ENCODE data around the gene KDM2B. TPM values are rescaled to one million over a fixed set of nuclear protein-coding genes. Genes with fewer than 3 reads are reported as not detected.

The KDM2B gene
- total and polyA plus RNA-seq, 2 of the 8 experiments (the other 6 are each of a cell fraction or from before 2014, with no cell fraction given): 111 to 162 TPM

DNA sequence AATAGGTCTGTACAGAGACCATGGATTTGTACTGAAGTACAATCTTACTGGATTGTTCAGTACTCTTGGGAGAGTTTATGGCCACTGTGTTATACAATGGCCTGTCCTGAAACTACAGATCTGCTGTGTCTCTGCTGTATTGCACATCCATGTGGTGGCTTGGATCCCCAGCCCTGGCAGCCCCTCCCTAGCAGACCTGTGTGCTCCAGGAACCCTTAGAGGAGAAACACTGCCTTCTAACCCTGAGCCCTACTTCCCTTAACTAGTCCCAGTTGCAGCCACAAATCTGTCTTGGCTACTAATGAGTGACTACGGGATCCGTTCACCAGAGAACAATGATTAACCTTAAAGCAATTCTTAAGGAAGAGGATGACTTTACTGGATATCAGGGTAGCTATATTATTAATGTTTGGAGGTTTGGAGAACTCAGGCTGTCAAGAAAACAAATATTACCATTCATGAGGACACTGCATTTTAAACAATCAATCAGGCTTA, 153.2 kb downstream of the KDM2B start:
- Histone ChIP-seq H2BK5ac (ENCODE audit: low read depth, low read length) (no peak overlapping the region), H3K79me2 (ENCODE audit: control insufficient read depth in 1 of 2, insufficient read depth in 2 of 2, low read length in 2 of 2) (no peaks in the 10 kb centered on the region), H2AK5ac (ENCODE audit: low read depth, low read length) (no peak overlapping the region), H3K4me1 (replicated peaks in 1 of 4; ENCODE audit: control insufficient read depth in 3 of 4, insufficient read depth in 4 of 4, low read length in 3 of 4) (no peaks in the 10 kb centered on the region), H2BK15ac (ENCODE audit: low read length) (no peak overlapping the region), H3K27me3 (replicated peaks in 1 of 4; ENCODE audit: control insufficient read depth in 3 of 4, extremely low read depth in 1 of 4, insufficient read depth in 3 of 4, low read length in 3 of 4) (no peaks in the 10 kb centered on the region), H3K9me3 (ENCODE audit: insufficient read depth in 2 of 2, low read depth in 1 of 2, low read length in 1 of 2) (no peaks in the 10 kb centered on the region), H4K20me1 (replicated peaks in 1 of 2; ENCODE audit: control insufficient read depth in 1 of 2, insufficient read depth in 2 of 2, low read length in 2 of 2) (peaks cover 5% of the 10 kb centered on the region in 2 experiments), H3K4me3 (ENCODE audit: extremely low read depth in 1 of 4, insufficient read depth in 2 of 4, low read depth in 3 of 4, low read length in 4 of 4) (no peak overlapping the region), H2BK120ac (replicated peaks; ENCODE audit: low read depth, low read length) (no peak overlapping the region), H3K56ac (replicated peaks; ENCODE audit: insufficient read length, low read depth, low read length) (no peak overlapping the region), H3K23ac (ENCODE audit: insufficient read length) (no peak overlapping the region), H2BK20ac (ENCODE audit: low read length) (no peak overlapping the region), H3K27ac (ENCODE audit: low read depth, low read length) (no peak overlapping the region), H3K79me1 (ENCODE audit: low read depth, low read length) (no peaks in the 10 kb centered on the region), H4K5ac (ENCODE audit: insufficient read length, low read depth, low read length) (no peak overlapping the region), H3K4me2 (ENCODE audit: insufficient read depth in 1 of 2, low read depth in 2 of 2, low read length in 2 of 2) (no peak overlapping the region), H2BK12ac (ENCODE audit: low read depth, low read length) (no peak overlapping the region), H3K23me2 (ENCODE audit: low read depth, low read length) (no peaks in the 10 kb centered on the region), H3K14ac (ENCODE audit: insufficient read length) (no peak overlapping the region), H3K9ac (replicated peaks in 1 of 4; ENCODE audit: extremely low read depth in 1 of 4, low read depth in 3 of 4, low read length in 3 of 4) (no peak overlapping the region; a peak in 1 of 7 replicates), H3K4ac (replicated peaks; ENCODE audit: insufficient read length, low read depth, low read length) (no peak overlapping the region), H3K36me3 (ENCODE audit: control insufficient read depth in 2 of 4, insufficient read depth in 4 of 4, low read length in 3 of 4) (peaks cover 46 to 95% (median 79%) of the 10 kb centered on the region in 4 experiments), H2AFZ (ENCODE audit: low read length) (no peak overlapping the region), H4K91ac (replicated peaks; ENCODE audit: insufficient read length, low read length) (no peak overlapping the region), H3K18ac (ENCODE audit: extremely low read depth, low read length) (no peak overlapping the region), H4K8ac (ENCODE audit: extremely low read depth, insufficient read depth, low read length) (no peak overlapping the region; the same call in 1 of the 2 replicates)
- CTCF ChIA-PET (ENCODE audit: partially characterized antibody): interaction anchor here (1.0 kb wide), 1 partner anchor 255 kb away, joined by 3 read pairs; no protein-coding TSS in a partner anchor
- POLR2A ChIA-PET (ENCODE audit: partially characterized antibody): interaction anchor here (1.0 kb wide), 1 partner anchor 11 kb away, joined by 3 read pairs; no protein-coding TSS in a partner anchor
- no peak for TF ChIP-seq CREB1 (IDR thresholded peaks at IDR 0.05)
- no peak for TF ChIP-seq JUND (IDR thresholded peaks at IDR 0.05; ENCODE audit: low read length)
- TF ChIP-seq RXRA (IDR thresholded peaks at IDR 0.05; ENCODE audit: insufficient read depth, low read depth, low read length): no peak
- no peak for TF ChIP-seq POU5F1 (IDR thresholded peaks at IDR 0.05; ENCODE audit: low read depth, low read length)
- TF ChIP-seq CBX8 (IDR thresholded peaks at IDR 0.05; ENCODE audit: borderline replicate concordance, low read depth, low read length): no peak
- TF ChIP-seq RAD21 (IDR thresholded peaks at IDR 0.05 in 1 of 2, conservative IDR thresholded peaks at IDR 0.05 in 1 of 2; ENCODE audit: low read depth in 2 of 2, low read length in 2 of 2): no peak
- TF ChIP-seq TAF7 (optimal IDR thresholded peaks at IDR 0.05; ENCODE audit: borderline replicate concordance, low read depth, low read length): no peak
- TF ChIP-seq CBX5 (IDR thresholded peaks at IDR 0.05; ENCODE audit: low read depth, low read length): no peak
- no peak for TF ChIP-seq TEAD4 (IDR thresholded peaks at IDR 0.05; ENCODE audit: low read depth, low read length)
- no peak for TF ChIP-seq EZH2 (IDR thresholded peaks at IDR 0.05; ENCODE audit: low read depth, low read length, severe bottlenecking)
- FAIRE-seq (no peak), DNase-seq (ENCODE audit: low read depth in 1 of 2, low spot score in 2 of 2) (no peak)
- WGBS, 2 experiments (ENCODE audit: extremely low coverage in 1 of 2, insufficient coverage in 1 of 2, insufficient read length in 1 of 2, insufficient replicate concordance in 2 of 2, low coverage in 1 of 2, low lambda C conversion rate in 2 of 2, missing lambda C conversion rate in 1 of 2): 94% methylated on average over 2 of the region's 2 CpGs; no CpG with 5 or more reads in 1 of the 2 experiments
